HK-2 (cell line): ENCODE data around the gene BANF1.
A peak's percentile ranks its signal among the peaks of the same experiment; 100 is the strongest.
"Not testable (repeated sequence)": the region's sequence is repeated elsewhere in the genome, so short reads cannot be mapped to it uniquely, and the experiment has no call there.

Experiments used
- DNase-seq: peaks from one replicate; pipeline ENCODE4 v3.0.0-alpha.2; 2018; ENCODE audit not compliant: unreplicated experiment

BANF1 gene

GRCh38 chr11:65978391-65979238 is 23.7 kb upstream of the BANF1 start:
- no peak for DNase-seq

- no peak for DNase-seq
Measured at GRCh38 chr11:65979261-65979759, 23.0 kb upstream of the BANF1 start.

GRCh38 chr11:65981101-65981740 is 21.1 kb upstream of the BANF1 start:
- DNase-seq, result no peak

DNA sequence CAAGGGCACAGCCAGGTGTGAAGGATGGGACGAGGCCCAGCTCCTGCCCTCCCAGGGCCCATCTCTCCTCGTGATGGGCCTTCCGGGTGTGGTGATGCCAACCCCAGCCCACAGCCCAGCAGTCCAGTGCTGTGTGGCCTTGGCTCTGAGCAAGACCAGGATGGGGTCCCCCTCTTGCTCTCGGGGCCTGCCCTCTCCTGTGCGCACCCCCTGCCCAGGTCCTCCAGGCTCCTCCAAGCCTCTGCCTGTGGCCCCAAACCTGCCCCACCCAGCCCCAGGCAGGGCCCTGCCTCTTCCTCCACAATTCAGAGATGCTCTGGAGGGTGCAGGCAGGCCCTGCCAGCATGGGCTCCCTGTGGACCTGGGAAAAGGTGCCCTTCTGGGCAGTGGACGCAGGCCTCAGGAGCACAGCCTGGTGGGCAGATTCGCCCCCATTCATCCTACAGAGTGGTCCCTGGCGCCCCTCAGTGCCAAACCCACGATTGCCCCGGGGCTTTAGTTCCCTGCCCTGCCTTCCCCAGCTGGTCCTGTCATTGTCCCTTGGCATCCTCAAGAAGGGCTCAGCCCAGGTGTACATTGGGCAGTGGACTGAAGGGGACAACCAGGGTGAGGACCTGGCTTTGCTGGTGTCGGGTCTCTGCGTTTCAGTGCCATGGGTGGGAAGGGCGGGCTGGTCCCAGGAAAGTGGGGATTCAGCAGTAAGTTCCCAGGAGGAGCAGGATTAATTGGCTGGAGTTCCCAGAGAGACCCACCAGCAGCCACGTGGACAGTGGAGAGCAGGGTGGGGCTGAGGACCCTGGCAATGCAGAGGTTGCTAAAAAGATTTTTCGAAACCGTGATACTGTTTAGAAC is 20.1 kb upstream of the BANF1 start:
- no peak for DNase-seq

DNA sequence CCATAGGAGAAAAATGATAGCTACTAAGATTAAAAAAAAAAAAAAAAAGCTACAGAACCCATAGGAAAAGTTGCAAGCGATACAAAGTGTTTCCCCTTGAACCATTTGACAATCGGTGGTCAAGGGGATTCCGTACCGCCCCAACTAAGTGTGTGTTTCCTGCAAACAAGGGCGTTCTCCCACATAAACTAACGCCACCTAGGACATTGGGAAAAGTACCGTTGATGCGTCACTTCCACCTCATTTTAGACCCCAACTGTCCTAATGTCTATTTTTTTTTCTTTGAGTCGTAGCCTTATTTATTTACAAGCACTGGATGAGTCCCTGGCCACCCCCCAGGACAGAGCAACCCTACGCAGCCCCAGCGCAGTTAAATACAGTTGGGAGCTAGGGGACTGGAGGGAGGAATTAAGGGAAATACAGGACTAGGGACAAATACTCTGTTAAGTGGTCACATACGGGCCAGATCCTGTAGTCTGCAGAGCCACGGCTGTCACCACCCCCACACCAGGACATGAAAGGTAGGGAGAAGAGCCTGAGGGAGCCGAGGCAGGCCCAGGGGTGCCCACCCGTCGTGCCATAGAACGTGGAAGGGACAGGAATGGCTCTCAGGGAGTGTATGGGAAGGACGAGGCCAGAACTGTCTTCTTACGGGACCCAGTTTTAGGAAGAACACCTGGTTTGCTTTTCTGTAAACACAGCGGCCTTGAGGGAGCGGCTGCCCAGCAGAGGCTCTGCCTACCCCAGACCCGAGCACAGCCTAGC is 19.3 kb upstream of the BANF1 start:
- no peak for DNase-seq

GRCh38 chr11:65983589-65983987 is 18.7 kb upstream of the BANF1 start:
- no peak for DNase-seq

DNA sequence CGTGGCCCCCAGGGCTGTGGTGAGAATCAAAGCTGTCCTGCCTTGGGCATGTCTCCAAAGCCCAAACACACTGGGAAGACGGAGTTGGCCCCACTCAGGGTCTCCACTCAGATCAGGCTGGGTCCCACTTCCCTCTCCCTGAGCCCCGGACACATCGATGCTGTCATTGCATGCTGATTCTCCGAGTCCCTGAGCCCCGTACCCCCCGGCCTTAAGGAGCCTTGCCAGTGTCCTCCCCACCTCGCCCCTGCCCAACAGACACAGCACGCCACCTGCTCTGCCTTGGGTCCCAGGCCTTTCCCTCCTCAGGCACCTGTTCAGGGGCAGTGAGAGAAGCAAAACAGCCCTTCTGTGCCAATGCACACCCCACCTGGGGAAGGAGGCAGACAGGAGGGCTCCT is 15.0 kb upstream of the BANF1 start:
- DNase-seq, result no peak

- DNase-seq, result peak; percentile 82
Measured at GRCh38 chr11:65988791-65989592, 13.3 kb upstream of the BANF1 start.

- no peak for DNase-seq
Measured at GRCh38 chr11:65992056-65992455, 10.2 kb upstream of the BANF1 start.

- DNase-seq, result no peak
Measured at GRCh38 chr11:65997286-65997685, 5.0 kb upstream of the BANF1 start.

DNA sequence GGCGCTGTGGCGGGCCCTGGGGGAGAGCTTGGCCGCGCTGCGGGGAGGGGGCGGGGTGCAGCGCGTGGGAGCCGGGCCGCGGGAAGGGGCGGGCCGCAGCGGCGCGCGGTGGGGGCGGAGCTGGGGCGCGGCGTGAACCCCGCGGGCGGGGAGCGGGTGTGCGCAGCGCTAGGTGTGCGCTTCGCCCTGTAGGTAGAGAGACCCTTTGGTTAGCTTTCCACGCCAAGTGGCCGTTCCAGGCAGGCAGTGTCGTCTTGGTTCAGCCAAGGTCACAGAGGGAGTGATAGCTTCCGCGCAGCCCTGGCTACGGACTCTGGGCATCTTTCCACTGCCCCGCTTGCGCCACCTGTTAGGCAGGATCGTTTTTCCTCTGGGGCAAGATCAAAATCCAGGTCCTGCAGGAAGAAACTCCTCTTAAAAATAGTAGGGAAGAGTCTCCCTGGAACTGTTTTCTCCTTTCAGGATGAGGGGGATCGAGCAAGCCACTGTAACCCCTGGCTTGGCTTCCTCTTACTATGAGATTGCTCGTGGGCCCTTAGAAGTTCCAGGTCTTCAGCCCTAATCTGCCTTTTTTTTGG is 434 bp downstream of the BANF1 start:
- no peak for DNase-seq

- DNase-seq, result no peak
Measured at GRCh38 chr11:66003291-66003690, 988 bp downstream of the BANF1 start.

- no peak for DNase-seq
Measured at GRCh38 chr11:66004186-66004585, 1.9 kb downstream of the BANF1 start.

DNA sequence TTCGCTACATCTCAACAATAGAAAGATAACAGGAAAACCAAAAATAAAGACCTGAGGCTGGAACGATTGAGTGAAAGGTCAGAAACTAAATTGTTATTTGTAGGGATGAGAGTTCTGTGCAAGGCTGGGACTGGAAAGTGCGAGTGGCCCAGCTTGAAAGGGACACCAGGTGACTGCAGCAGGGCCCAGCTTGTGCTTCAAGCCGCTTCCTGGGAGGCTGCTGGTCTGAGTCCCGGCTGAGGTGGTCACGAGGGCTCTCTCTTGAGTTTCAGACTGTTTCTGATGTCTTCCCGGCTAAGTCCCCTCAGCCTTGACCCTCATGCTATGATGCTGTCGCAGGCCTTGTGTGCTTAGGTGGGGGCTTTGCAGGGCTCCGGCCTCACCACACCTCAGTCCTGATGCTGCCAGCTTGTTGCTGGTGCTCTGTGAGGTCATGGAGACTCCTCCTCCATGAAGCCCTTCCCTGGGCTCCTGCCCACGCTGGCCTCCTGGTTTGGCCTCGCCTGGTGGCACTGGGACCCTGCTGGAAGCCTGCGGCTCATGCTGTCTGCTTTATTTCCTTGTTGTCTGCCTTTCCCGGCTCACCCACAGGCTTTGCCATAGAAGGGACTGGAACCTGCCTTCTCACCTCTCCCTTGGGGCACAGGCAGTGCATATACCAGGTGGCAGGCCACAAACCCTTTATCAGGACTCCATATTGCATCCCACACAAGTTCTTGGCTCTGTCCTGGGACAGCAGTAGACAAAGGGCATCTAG is 4.0 kb downstream of the BANF1 start:
- no peak for DNase-seq

- DNase-seq, result no peak
Measured at GRCh38 chr11:66006891-66007176, 4.5 kb downstream of the BANF1 start.

- no peak for DNase-seq
Measured at GRCh38 chr11:66007201-66007634, 4.9 kb downstream of the BANF1 start.

DNA sequence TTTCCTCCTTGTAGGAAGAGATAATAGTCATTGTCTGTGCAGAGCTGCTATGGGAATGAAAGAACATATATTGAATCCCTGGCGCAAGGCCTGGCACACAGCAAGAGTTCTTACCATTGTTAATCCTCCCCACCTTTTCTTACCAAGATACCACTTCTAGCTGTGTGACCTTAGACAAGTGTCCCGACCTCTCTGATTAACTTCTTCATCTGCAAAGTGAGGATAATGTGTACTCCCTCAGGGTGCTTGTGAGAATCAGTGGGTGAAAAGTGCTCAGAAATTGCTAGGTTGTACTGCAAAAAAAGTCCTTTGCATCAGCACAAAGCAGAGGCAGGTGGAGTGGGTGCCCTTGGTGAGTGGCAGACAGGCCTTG is 5.8 kb downstream of the BANF1 start:
- no peak for DNase-seq

DNA sequence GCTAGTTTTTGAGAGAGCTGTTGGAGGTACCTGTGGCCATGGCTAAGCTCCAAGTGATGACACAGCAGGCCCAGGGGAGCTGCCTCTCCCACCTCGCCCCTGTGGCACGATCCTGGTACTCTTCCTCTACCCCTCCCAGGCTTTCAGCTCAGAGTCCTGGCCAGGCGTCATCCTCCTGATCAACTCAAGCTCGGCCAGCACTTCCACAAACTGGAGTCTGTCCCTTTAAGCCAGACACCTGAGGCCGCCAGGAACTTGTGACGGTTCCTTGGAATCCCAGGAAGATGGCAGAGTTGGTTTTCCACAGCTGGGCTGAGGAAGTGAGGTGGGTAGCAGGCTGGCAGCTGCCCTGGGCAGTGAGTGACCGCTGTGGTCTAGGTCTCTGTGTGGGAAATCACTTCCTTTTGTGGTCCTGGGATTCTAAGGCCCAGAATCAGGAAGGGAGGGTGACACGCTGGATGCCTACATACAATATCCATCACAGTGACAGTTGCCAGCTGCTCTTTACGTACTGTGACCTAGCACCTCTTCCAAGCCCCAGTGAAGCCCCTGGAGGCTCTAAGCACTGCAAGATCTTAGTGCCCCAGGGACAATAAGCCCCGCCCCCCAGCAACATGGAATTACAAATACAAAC is 6.3 kb downstream of the BANF1 start:
- DNase-seq, result no peak

DNA sequence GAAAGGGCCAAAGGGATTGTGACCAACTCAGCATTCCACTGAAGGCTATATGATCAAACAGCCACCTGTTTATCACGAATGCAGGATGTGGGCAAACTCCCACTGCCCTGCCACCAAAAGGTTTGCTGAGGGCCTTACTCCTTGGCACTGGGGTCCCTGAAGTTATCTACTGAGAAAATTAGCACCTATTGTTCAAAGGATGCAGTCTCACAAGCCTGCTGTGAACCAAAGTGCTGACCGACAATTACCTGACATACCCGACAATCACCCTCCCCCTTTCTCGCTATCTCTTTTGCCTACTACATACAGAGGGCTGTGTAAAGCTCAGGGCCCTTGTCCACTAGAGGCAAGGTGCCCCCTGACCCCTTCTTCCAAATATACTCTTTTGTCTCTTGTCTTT is 7.7 kb downstream of the BANF1 start:
- DNase-seq, result not testable (repeated sequence)
